Measurements from ENCODE around the gene TPRKB. TPM values are rescaled to one million over a fixed set of nuclear protein-coding genes. Genes with fewer than 3 reads are reported as not detected.

TPRKB gene
- total RNA-seq, 1 experiment from 2014 or later = 42.1 TPM

DNA sequence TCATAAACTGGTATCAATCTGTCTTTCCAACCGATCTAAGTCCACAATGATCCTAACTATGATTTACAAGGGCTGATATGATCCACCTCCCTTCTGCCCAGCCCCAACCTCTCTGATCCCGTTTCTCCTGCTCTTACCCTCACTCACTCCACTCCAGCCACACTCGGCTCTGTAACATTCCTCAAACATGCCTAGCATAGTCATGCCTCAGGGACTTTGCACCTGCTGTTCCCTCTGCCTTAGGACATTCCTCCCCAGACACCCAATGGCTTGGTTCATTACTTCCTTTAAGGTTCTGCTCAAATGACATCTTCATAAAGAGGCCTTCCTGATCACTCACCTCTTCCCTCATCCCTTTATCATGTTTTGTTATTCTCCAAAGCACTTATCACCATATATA is 33.6 kb upstream of the TPRKB start:
- Mint-ChIP-seq H3K9me3 (ENCODE audit: unreplicated experiment) (no peaks in the 10 kb centered on the region), H3K4me3 (ENCODE audit: unreplicated experiment) (no peak overlapping the region), H3K27ac (ENCODE audit: unreplicated experiment) (no peak overlapping the region), H3K4me1 (ENCODE audit: low read depth, unreplicated experiment) (peaks cover 6% of the 10 kb centered on the region), H3K36me3 (ENCODE audit: insufficient read depth, unreplicated experiment) (peaks cover 57% of the 10 kb centered on the region), H3K27me3 (ENCODE audit: insufficient read depth, unreplicated experiment) (no peaks in the 10 kb centered on the region)
- POLR2A ChIA-PET = no interaction called here
- no peak for DNase-seq
- H3K4me1 ChIP-seq = no peaks in the 10 kb centered on the region
- intact Hi-C loops (cut with micrococcal nuclease; ENCODE audit: unreplicated experiment) = no loop called here
- CTCF ChIA-PET = no interaction called here
- TF ChIP-seq, protein P1, sequence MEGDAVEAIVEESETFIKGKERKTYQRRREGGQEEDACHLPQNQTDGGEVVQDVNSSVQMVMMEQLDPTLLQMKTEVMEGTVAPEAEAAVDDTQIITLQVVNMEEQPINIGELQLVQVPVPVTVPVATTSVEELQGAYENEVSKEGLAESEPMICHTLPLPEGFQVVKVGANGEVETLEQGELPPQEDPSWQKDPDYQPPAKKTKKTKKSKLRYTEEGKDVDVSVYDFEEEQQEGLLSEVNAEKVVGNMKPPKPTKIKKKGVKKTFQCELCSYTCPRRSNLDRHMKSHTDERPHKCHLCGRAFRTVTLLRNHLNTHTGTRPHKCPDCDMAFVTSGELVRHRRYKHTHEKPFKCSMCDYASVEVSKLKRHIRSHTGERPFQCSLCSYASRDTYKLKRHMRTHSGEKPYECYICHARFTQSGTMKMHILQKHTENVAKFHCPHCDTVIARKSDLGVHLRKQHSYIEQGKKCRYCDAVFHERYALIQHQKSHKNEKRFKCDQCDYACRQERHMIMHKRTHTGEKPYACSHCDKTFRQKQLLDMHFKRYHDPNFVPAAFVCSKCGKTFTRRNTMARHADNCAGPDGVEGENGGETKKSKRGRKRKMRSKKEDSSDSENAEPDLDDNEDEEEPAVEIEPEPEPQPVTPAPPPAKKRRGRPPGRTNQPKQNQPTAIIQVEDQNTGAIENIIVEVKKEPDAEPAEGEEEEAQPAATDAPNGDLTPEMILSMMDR (IDR thresholded peaks at IDR 0.05; ENCODE audit: insufficient read depth in 1 of 2, low read depth in 1 of 2, low read length in 1 of 2, severe bottlenecking in 1 of 2, unreplicated experiment in 1 of 2) = no peak
- no peak overlapping the region for H3K4me3 ChIP-seq (ENCODE audit: low read depth, low read length)
- H3K27me3 ChIP-seq (replicated peaks; ENCODE audit: control insufficient read depth, insufficient read depth, low read length) = no peaks in the 10 kb centered on the region
- no peaks in the 10 kb centered on the region; the same call in none of the 2 replicates for H3K36me3 ChIP-seq (ENCODE audit: control insufficient read depth, insufficient read depth, low read length)
- no TSS peak for BruUV-seq (replicated peaks)
- H3K9me3 ChIP-seq = no peaks in the 10 kb centered on the region

DNA sequence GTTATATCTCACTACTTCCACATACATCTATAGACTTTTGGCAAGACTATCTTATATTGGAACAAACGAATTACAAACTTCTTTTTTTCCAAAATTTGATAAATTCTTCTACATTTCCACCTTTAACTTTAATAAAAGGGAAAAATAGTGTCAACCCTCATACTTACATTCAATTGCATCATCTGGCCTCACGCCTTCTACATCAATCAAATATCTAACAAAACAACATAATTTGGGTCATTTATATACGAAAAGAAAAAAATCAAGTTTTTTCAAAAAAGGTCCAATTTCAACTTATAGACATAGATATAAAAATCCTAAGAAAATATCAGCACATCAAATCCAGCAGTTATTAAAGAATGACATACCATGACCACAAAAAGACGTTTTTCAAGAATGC is 29.8 kb upstream of the TPRKB start:
- Histone ChIP-seq H3K36me3 (ENCODE audit: control insufficient read depth, insufficient read depth, low read length) (peaks cover 4% of the 10 kb centered on the region), H3K27me3 (replicated peaks; ENCODE audit: control insufficient read depth, insufficient read depth, low read length) (no peaks in the 10 kb centered on the region), H3K9me3 (no peaks in the 10 kb centered on the region), H3K4me3 (ENCODE audit: low read depth, low read length) (no peak overlapping the region), H3K4me1 (no peaks in the 10 kb centered on the region)
- Mint-ChIP-seq H3K36me3 (ENCODE audit: insufficient read depth, unreplicated experiment) (peaks cover 55% of the 10 kb centered on the region), H3K4me3 (ENCODE audit: unreplicated experiment) (no peak overlapping the region), H3K9me3 (ENCODE audit: unreplicated experiment) (no peaks in the 10 kb centered on the region), H3K27ac (ENCODE audit: unreplicated experiment) (no peak overlapping the region), H3K27me3 (ENCODE audit: insufficient read depth, unreplicated experiment) (no peaks in the 10 kb centered on the region), H3K4me1 (ENCODE audit: low read depth, unreplicated experiment) (peaks cover 13% of the 10 kb centered on the region)
- DNase-seq = no peak
- ChIA-PET POLR2A (no interaction called here), CTCF (no interaction called here)
- TF ChIP-seq, protein P1 (IDR thresholded peaks at IDR 0.05; ENCODE audit: insufficient read depth in 1 of 2, low read depth in 1 of 2, low read length in 1 of 2, severe bottlenecking in 1 of 2, unreplicated experiment in 1 of 2) = no peak
- intact Hi-C loops (cut with micrococcal nuclease; ENCODE audit: unreplicated experiment) = no loop called here
- BruUV-seq (replicated peaks) = no TSS peak

DNA sequence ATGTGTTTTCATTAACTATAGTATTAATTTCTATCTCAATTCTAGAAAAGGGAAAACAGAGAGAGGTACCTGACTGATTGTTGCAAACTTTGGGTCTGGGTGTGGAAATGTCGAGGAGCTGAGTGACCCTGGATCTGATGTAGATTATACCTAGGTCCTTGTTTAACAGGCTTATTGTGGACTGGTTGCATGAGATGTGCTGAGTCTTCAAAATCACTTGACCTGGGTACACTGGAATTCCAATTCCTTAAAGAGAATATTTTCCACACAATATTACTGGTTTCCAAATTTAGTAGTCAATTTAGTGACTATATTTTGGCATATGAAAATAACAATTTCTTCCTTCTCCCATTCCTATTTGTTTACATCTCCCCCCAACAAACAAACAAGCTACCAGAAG is 29.2 kb upstream of the TPRKB start:
- no peaks in the 10 kb centered on the region for H3K4me1 ChIP-seq
- no peaks in the 10 kb centered on the region for H3K9me3 Mint-ChIP-seq (ENCODE audit: unreplicated experiment)
- intact Hi-C loops (cut with micrococcal nuclease; ENCODE audit: unreplicated experiment) = no loop called here
- ChIA-PET CTCF (no interaction called here), POLR2A (no interaction called here)
- H3K27ac Mint-ChIP-seq (ENCODE audit: unreplicated experiment) = no peak overlapping the region
- H3K36me3 Mint-ChIP-seq (ENCODE audit: insufficient read depth, unreplicated experiment) = peaks cover 55% of the 10 kb centered on the region
- no peak for DNase-seq
- peaks cover 4% of the 10 kb centered on the region for H3K36me3 ChIP-seq (ENCODE audit: control insufficient read depth, insufficient read depth, low read length)
- peaks cover 13% of the 10 kb centered on the region for H3K4me1 Mint-ChIP-seq (ENCODE audit: low read depth, unreplicated experiment)
- H3K9me3 ChIP-seq = no peaks in the 10 kb centered on the region
- no peak overlapping the region for H3K4me3 ChIP-seq (ENCODE audit: low read depth, low read length)
- no TSS peak for BruUV-seq (replicated peaks)
- no peak overlapping the region for H3K4me3 Mint-ChIP-seq (ENCODE audit: unreplicated experiment)
- TF ChIP-seq, protein P1 (IDR thresholded peaks at IDR 0.05; ENCODE audit: insufficient read depth in 1 of 2, low read depth in 1 of 2, low read length in 1 of 2, severe bottlenecking in 1 of 2, unreplicated experiment in 1 of 2) = no peak
- no peaks in the 10 kb centered on the region for H3K27me3 Mint-ChIP-seq (ENCODE audit: insufficient read depth, unreplicated experiment)
- no peaks in the 10 kb centered on the region for H3K27me3 ChIP-seq (replicated peaks; ENCODE audit: control insufficient read depth, insufficient read depth, low read length)
